Natural killer cell treated with Interleukin-12 subunit alpha and Interleukin-12 subunit beta and Interleukin-15 and Interleukin-18, amount 100 ng/mL, for 72 hours (primary cell): ENCODE results near the gene LRRK1. TPM values are rescaled to one million over a fixed set of nuclear protein-coding genes. Genes with fewer than 3 reads are reported as not detected.

Source experiments
- ATAC-seq, 2 donors: fragments of 150-1000 bp; cut with Tn5 transposase in 1 of 2; sonication (Bioruptor Pico), chemical (Tn5 transposase) in 1 of 2; 2 replicates each; pipeline ENCODE4 v1.10.0; 2021
- DNase-seq: peaks from one replicate; pipeline ENCODE4 v3.0.0; 2022; ENCODE audit warnings: low spot score
- H3K27ac Mint-ChIP-seq, 2 donors: 1 replicate in 1 of 2; 2 replicates in 1 of 2; pipeline ENCODE4 v1.8.0; 2022; ENCODE audit warnings: mixed read lengths in 2 of 2, mild to moderate bottlenecking in 1 of 2, moderate library complexity in 1 of 2
- H3K27me3 Mint-ChIP-seq, 2 donors: 1 replicate in 1 of 2; 2 replicates in 1 of 2; pipeline ENCODE4 v1.8.0; 2022; ENCODE audit warnings: mixed read lengths in 2 of 2
- H3K36me3 Mint-ChIP-seq: one replicate; pipeline ENCODE4 v1.8.0; 2022; ENCODE audit warnings: mixed read lengths
- H3K4me1 Mint-ChIP-seq, 2 donors: 1 replicate in 1 of 2; 2 replicates in 1 of 2; pipeline ENCODE4 v1.8.0; 2022; ENCODE audit warnings: low read depth in 2 of 2, mixed read lengths in 2 of 2, mild to moderate bottlenecking in 1 of 2
- H3K4me3 Mint-ChIP-seq: one replicate; pipeline ENCODE4 v1.8.0; 2022; ENCODE audit warnings: mixed read lengths
- H3K9me3 Mint-ChIP-seq: 2 replicates; pipeline ENCODE4 v1.8.0; 2022; ENCODE audit warnings: mixed read lengths
- total RNA-seq, 2 donors: library from RNA; stranded (reverse); gene quantifications; one replicate each; pipeline ENCODE4 v1.2.3, GENCODE V29; 2022

Gene LRRK1
- total RNA-seq, 2 donors from 2014 or later, result 0.17 to 0.70 TPM

- ATAC-seq (no peak), DNase-seq (peak; percentile 58)
- H3K4me1 Mint-ChIP-seq, result no peaks in the 10 kb centered on the region
- no peak overlapping the region for H3K4me3 Mint-ChIP-seq
- peaks cover 0 to 2% of the 10 kb centered on the region in 2 donors for H3K27me3 Mint-ChIP-seq
- H3K27ac Mint-ChIP-seq, result no peak overlapping the region
- H3K36me3 Mint-ChIP-seq, result no peaks in the 10 kb centered on the region
- no peaks in the 10 kb centered on the region for H3K9me3 Mint-ChIP-seq
Observed at GRCh38 chr15:101018450-101018849, 99.3 kb downstream of the LRRK1 start.

DNA sequence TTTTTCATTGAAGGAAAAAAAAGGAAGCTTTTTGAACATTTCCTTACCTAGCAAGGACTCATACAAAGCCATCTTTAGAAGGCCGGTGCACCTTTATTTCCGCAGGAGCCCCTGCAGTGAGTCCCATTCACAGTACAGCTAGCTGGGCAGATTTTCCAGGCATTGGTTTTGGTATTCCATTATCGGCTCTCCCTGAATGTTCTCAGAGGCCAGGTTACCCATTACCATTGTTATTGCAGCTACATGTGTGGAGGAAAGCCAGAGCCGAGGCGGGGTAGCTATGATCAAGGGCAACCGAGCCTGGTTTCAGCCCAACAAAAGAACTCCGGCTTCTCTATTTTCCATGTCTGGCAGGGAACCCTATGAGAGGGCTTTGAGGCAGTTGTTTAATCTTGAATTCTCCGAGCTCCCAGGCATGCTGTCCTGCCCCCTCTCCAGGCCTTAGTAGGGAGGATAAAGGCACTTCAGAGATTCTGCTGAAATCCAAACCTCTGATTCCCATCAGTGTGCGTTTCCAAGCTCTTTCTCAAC, 100.3 kb downstream of the LRRK1 start:
- Mint-ChIP-seq H3K36me3 (no peaks in the 10 kb centered on the region), H3K27ac (no peak overlapping the region), H3K9me3 (no peaks in the 10 kb centered on the region), H3K4me1 (no peaks in the 10 kb centered on the region), H3K4me3 (no peak overlapping the region), H3K27me3 (peaks cover 0 to 2% of the 10 kb centered on the region in 2 donors)
- DNase-seq, result peak; percentile 54
- no peak for ATAC-seq

GRCh38 chr15:101020451-101020850, 101.3 kb downstream of the LRRK1 start:
- ATAC-seq (no peak), DNase-seq (no peak)
- no peaks in the 10 kb centered on the region for H3K4me1 Mint-ChIP-seq
- no peak overlapping the region for H3K4me3 Mint-ChIP-seq
- H3K27ac Mint-ChIP-seq, result no peak overlapping the region
- H3K36me3 Mint-ChIP-seq, result no peaks in the 10 kb centered on the region
- H3K9me3 Mint-ChIP-seq, result no peaks in the 10 kb centered on the region
- H3K27me3 Mint-ChIP-seq, result peaks cover 0 to 2% of the 10 kb centered on the region in 2 donors

GRCh38 chr15:101020945-101021344, 101.8 kb downstream of the LRRK1 start:
- Mint-ChIP-seq H3K36me3 (no peaks in the 10 kb centered on the region), H3K9me3 (no peaks in the 10 kb centered on the region), H3K27me3 (peaks cover 0 to 2% of the 10 kb centered on the region in 2 donors), H3K27ac (no peak overlapping the region), H3K4me3 (no peak overlapping the region), H3K4me1 (no peaks in the 10 kb centered on the region)
- no peak for ATAC-seq
- peak; percentile 23 for DNase-seq

DNA sequence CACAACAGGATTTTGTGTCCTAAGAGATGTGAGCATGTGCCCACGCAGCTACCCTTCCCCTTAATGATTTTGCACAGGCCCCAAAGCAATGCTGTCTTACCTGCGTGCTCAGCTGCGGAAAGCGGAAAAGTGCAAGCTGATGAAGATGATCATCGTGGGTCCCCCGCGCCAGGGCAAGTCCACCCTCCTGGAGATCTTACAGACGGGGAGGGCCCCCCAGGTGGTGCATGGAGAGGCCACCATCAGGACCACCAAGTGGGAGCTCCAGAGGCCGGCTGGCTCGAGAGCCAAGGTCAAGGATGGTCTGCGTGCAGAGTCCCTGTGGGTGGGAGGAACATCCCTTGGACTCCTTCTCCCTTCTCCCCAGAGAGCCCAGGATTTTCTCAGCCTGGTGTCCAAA, 103.1 kb downstream of the LRRK1 start:
- no peak overlapping the region for H3K4me3 Mint-ChIP-seq
- no peak for DNase-seq

DNA sequence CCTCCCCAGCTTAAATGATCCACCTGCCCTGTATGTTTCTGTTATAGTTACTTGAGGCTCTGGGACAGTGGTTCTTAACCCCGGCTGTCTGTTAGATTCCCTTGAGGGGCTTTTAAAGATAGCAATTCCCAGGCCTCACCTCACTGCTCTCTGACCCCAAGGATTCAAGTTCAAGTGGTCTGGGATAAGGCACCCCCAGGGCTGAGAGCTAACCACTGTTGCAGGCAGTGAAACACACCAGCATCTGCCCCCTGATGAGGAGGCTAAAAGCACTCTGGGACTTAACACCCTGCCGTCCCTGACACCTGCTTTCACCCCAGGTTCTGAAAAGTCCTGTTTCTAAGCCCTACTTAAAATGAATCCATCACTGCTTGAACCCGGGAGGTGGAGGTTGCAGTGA, 103.7 kb downstream of the LRRK1 start:
- no peaks in the 10 kb centered on the region for H3K36me3 Mint-ChIP-seq
- H3K9me3 Mint-ChIP-seq, result no peaks in the 10 kb centered on the region
- H3K4me1 Mint-ChIP-seq, result no peaks in the 10 kb centered on the region
- H3K27ac Mint-ChIP-seq, result no peak overlapping the region
- no peak for DNase-seq
- ATAC-seq, result no peak
- peaks cover 0 to 2% of the 10 kb centered on the region in 2 donors for H3K27me3 Mint-ChIP-seq
- H3K4me3 Mint-ChIP-seq, result no peak overlapping the region

More for the DNA sequence above, 103.1 kb downstream of the LRRK1 start:
- no peak for ATAC-seq
- no peaks in the 10 kb centered on the region for H3K9me3 Mint-ChIP-seq
- no peaks in the 10 kb centered on the region for H3K4me1 Mint-ChIP-seq
- no peaks in the 10 kb centered on the region for H3K36me3 Mint-ChIP-seq
- no peak overlapping the region for H3K27ac Mint-ChIP-seq
- peaks cover 0 to 2% of the 10 kb centered on the region in 2 donors for H3K27me3 Mint-ChIP-seq

DNA sequence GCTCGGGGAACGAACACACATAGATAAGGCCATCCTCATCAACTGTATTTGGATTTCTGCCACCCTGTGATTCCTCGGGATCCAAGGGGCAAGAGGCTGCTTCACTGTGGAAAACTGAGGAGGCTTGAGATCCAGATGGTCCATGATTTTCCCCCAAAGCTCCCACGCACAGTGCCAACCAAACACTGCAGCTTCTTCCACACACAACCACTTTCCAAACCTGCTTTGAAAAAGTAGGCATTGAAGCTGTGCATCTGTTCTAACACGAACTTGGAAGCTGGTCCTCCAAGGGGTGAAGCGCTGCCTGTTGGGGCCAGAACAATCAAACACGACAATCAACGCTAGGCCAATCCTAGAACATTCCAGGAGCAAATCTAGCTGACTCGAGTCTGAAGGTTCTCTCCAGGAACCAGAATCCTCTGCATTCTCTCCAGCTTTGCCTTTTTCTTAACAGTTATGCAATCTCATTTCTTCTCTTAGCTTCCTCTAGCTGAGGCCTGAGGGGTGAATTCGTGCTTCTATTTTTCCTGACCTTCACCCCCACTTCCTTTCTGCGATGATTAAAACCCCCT, 104.4 kb downstream of the LRRK1 start:
- Mint-ChIP-seq H3K9me3 (no peaks in the 10 kb centered on the region), H3K4me3 (no peak overlapping the region), H3K27ac (no peak overlapping the region), H3K27me3 (peaks cover 0 to 2% of the 10 kb centered on the region in 2 donors), H3K4me1 (no peaks in the 10 kb centered on the region), H3K36me3 (no peaks in the 10 kb centered on the region)
- no peak for DNase-seq
- ATAC-seq, result no peak

- no peak for DNase-seq
Observed at GRCh38 chr15:101024073-101024695, 105.0 kb downstream of the LRRK1 start.

DNA sequence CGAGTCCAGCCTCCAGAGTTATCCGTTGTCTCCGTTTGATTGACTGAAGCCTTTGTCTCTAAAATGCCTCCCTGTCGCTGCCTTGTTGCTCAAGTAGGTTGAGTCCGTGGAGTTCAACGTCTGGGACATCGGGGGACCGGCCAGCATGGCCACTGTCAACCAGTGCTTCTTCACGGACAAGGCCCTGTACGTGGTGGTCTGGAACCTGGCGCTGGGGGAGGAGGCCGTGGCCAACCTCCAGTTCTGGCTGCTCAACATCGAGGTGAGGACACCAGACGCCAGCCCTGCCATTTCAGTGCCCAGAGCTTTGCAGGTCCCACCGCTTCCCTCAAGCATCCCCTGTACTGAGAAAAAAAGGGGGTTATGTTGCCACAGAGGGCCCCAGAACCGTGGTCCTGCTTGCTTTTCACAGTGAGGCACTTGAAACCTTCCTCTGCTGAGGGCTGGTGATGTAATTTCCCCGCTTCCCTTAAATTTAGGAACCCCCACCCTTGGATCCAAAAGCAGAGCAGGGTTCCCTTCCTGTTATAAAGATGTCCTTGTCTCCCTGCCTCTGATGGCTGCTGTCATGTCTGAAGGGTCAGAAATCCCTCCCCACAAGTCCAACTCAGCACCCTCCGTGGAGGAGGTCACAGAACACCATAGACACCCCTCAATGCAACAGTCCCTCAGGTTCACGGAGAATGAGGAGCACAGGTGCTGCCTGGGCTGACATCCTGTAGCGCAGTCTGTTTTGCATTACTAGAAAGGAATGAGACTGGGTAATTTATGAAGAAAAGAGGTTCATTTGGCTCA, 105.7 kb downstream of the LRRK1 start:
- DNase-seq (no peak), ATAC-seq (no peak)
- H3K4me1 Mint-ChIP-seq, result no peaks in the 10 kb centered on the region
- peaks cover 0 to 2% of the 10 kb centered on the region in 2 donors for H3K27me3 Mint-ChIP-seq
- no peak overlapping the region for H3K4me3 Mint-ChIP-seq
- H3K27ac Mint-ChIP-seq, result no peak overlapping the region
- no peaks in the 10 kb centered on the region for H3K9me3 Mint-ChIP-seq
- no peaks in the 10 kb centered on the region for H3K36me3 Mint-ChIP-seq

More at GRCh38 chr15:101024073-101024695, 105.0 kb downstream of the LRRK1 start:
- ATAC-seq, result no peak
- H3K4me3 Mint-ChIP-seq, result no peak overlapping the region
- H3K27me3 Mint-ChIP-seq, result peaks cover 0 to 2% of the 10 kb centered on the region in 2 donors
- no peak overlapping the region for H3K27ac Mint-ChIP-seq
- H3K9me3 Mint-ChIP-seq, result no peaks in the 10 kb centered on the region
- H3K4me1 Mint-ChIP-seq, result no peaks in the 10 kb centered on the region
- no peaks in the 10 kb centered on the region for H3K36me3 Mint-ChIP-seq

DNA sequence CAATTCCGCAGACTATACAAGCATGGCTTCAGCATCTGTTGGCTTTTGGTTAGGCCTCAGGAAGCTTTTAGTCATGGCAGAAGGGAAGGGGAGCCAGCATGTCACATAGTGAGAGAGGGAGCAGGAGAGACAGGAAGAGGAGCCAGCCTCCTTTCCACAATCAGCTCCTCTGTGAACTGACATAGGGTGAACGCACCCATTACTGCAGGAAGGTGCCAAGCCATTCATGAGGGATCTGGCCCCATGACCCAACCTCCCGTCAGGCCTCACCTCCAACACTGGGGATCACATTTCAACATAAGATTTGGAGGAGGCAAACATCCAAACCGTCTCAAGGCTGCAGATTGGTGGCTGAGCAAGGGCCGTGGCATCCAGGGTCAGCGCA, 106.3 kb downstream of the LRRK1 start:
- no peak overlapping the region for H3K27ac Mint-ChIP-seq
- ATAC-seq (no peak), DNase-seq (no peak)
- H3K4me1 Mint-ChIP-seq, result no peaks in the 10 kb centered on the region
- no peaks in the 10 kb centered on the region for H3K36me3 Mint-ChIP-seq
- peaks cover 0 to 3% of the 10 kb centered on the region in 2 donors for H3K27me3 Mint-ChIP-seq
- H3K4me3 Mint-ChIP-seq, result no peak overlapping the region
- no peaks in the 10 kb centered on the region for H3K9me3 Mint-ChIP-seq

- H3K9me3 Mint-ChIP-seq, result no peaks in the 10 kb centered on the region
- H3K4me3 Mint-ChIP-seq, result no peak overlapping the region
- H3K27me3 Mint-ChIP-seq, result peaks cover 5 to 7% of the 10 kb centered on the region in 2 donors
- no peak for DNase-seq
- H3K27ac Mint-ChIP-seq, result no peak overlapping the region
- no peaks in the 10 kb centered on the region for H3K36me3 Mint-ChIP-seq
- no peaks in the 10 kb centered on the region for H3K4me1 Mint-ChIP-seq
- ATAC-seq, result peak in 1 of 2 donors; percentile 5
Observed at GRCh38 chr15:101025896-101026631, 106.9 kb downstream of the LRRK1 start.

DNA sequence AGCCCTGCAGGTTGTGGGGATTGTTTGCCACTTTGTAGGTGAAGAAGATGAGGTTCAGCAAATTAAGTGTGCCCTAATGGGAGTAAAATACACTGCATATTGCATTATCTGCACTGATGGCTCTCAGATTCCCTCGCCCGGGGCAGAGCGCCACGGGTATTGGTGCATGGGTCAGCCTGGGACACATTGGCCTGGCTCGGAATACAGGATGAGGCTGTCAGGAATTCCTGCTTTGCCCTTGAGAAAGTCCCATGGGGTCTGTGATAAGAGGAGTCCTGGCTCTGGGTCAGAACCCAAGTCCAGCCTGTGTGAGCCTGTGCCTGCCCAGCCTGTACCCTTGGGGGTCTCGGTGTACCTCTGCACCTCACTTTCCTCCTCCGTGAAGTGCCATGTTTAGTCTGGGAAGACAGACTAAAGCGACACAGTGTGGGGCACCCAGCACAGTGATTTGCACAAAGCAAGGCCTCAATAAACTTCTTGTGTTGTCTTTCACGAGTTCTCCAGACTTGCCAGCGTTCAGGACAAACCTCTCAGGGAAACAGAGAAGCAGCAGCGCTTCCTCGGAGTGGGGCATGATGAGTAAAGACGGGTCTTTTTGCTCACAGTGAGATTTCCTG, 107.6 kb downstream of the LRRK1 start:
- no peak overlapping the region for H3K27ac Mint-ChIP-seq
- peaks cover 7 to 9% of the 10 kb centered on the region in 2 donors for H3K27me3 Mint-ChIP-seq
- H3K9me3 Mint-ChIP-seq, result no peaks in the 10 kb centered on the region
- ATAC-seq (no peak), DNase-seq (no peak)
- H3K4me1 Mint-ChIP-seq, result no peaks in the 10 kb centered on the region
- no peaks in the 10 kb centered on the region for H3K36me3 Mint-ChIP-seq
- H3K4me3 Mint-ChIP-seq, result no peak overlapping the region

- H3K27ac Mint-ChIP-seq, result no peak overlapping the region
- no peak overlapping the region for H3K4me3 Mint-ChIP-seq
- H3K27me3 Mint-ChIP-seq, result peaks cover 12 to 13% of the 10 kb centered on the region in 2 donors
- no peaks in the 10 kb centered on the region for H3K36me3 Mint-ChIP-seq
- H3K4me1 Mint-ChIP-seq, result no peaks in the 10 kb centered on the region
- H3K9me3 Mint-ChIP-seq, result no peaks in the 10 kb centered on the region
- DNase-seq (no peak), ATAC-seq (no peak)
Observed at GRCh38 chr15:101027273-101027901, 108.2 kb downstream of the LRRK1 start.
